Uterus (tissue), 2 donors: ENCODE data around the gene MYH16.

Source experiments
- CTCF ChIP-seq, 4 experiments: fragments of 200-600 bp in 2 of 4; fragments of 450-650 bp in 2 of 4; sonication (generic) in 2 of 4; IDR thresholded peaks; one replicate each; pipeline ENCODE4 v1.5.1; 2016 to 2019; ENCODE audit warnings: antibody characterized with exemption in 4 of 4, mild to moderate bottlenecking in 2 of 4, moderate library complexity in 1 of 4
- POLR2A ChIP-seq, 2 donors: fragments of 450-650 bp; IDR thresholded peaks; one replicate each; pipeline ENCODE4 v1.6.1; 2016; ENCODE audit warnings: antibody characterized with exemption in 2 of 2, mild to moderate bottlenecking in 1 of 2, moderate library complexity in 1 of 2

DNA sequence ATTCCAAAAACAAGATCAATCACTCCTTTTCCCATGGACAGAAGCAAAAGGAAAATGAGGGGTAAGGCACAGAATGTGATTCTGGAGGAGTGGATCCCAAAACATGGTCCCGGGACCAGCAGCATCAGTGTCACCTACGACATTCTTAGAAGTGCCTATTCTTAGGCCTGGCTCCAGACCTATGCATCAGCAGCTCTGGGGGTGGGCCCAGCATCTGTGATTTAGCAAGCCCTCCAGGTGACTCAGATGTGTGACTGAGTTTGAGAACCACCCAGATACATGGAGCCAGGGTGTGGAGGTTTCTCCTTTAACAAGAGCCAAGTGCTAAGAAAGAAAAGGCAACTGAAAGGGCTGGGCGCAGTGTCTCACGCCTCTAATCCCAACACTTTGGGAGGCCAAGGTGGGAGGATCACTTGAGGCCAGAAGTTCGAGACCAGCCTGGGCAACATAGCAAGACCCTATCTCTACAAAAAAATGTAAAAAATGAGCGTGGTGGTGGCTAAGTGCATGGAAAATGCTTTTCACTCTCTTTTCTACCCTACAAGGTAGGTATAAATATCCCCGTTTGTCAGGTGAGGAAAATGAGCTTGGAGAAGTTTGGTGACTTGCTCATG is 35.9 kb downstream of the MYH16 start:
- TF ChIP-seq POLR2A (IDR thresholded peaks at IDR 0.05) (no peak), CTCF (IDR thresholded peaks at IDR 0.05) (no peak)
